GM23338 (cell line): Measurements from ENCODE around the gene RPUSD3. TPM values are rescaled to one million over a fixed set of nuclear protein-coding genes. Genes with fewer than 3 reads are reported as not detected.

ENCODE experiments used
- CTCF ChIP-seq, 2 experiments: fragments of 200-600 bp in 1 of 2; sonication (generic) in 1 of 2; conservative IDR thresholded peaks; 2 replicates each; pipeline versions ENCODE4 v1.5.1 to v1.6.1; 2016 to 2017; ENCODE audit warnings: antibody characterized with exemption in 2 of 2, low read depth in 2 of 2, mild to moderate bottlenecking in 2 of 2, moderate library complexity in 1 of 2
- ZNF331 ChIP-seq: fragments of 250-450 bp; sonication (Bioruptor Pico); IDR thresholded peaks from 2 replicates; pipeline ENCODE4 v1.5.0; 2020; ENCODE audit warnings: low read depth, mild to moderate bottlenecking, moderate library complexity
- polyA plus RNA-seq: library from polyadenylated mRNA; unstranded; fragments of >200 nt; fragmentation: Nextera tagmentation; extraction: Ambion mirVana; gene quantifications from 2 replicates; pipeline ENCODE4 v1.2.1, GENCODE V29; 2016
- total RNA-seq: library from RNA; depleted of rRNA; stranded (reverse); fragments of >200 nt; shearing (Covaris generic); gene quantifications from 2 replicates; pipeline ENCODE4 v1.2.3, GENCODE V29; 2014; rRNA removed
- TF ChIP-seq, protein P1 (sequence below): fragments of 250-450 bp; sonication (Bioruptor Pico); IDR thresholded peaks from 2 replicates; pipeline ENCODE4 v1.5.0; 2020; ENCODE audit warnings: mild to moderate bottlenecking, moderate library complexity
- TF ChIP-seq, protein P2 (sequence below): IDR thresholded peaks from 2 replicates; pipeline ENCODE4 v1.6.1; 2016; ENCODE audit warnings: antibody characterized with exemption

Gene RPUSD3
- total and polyA plus RNA-seq, 2 experiments from 2014 or later = 64.3 to 73.4 TPM

- TF ChIP-seq, protein P1, sequence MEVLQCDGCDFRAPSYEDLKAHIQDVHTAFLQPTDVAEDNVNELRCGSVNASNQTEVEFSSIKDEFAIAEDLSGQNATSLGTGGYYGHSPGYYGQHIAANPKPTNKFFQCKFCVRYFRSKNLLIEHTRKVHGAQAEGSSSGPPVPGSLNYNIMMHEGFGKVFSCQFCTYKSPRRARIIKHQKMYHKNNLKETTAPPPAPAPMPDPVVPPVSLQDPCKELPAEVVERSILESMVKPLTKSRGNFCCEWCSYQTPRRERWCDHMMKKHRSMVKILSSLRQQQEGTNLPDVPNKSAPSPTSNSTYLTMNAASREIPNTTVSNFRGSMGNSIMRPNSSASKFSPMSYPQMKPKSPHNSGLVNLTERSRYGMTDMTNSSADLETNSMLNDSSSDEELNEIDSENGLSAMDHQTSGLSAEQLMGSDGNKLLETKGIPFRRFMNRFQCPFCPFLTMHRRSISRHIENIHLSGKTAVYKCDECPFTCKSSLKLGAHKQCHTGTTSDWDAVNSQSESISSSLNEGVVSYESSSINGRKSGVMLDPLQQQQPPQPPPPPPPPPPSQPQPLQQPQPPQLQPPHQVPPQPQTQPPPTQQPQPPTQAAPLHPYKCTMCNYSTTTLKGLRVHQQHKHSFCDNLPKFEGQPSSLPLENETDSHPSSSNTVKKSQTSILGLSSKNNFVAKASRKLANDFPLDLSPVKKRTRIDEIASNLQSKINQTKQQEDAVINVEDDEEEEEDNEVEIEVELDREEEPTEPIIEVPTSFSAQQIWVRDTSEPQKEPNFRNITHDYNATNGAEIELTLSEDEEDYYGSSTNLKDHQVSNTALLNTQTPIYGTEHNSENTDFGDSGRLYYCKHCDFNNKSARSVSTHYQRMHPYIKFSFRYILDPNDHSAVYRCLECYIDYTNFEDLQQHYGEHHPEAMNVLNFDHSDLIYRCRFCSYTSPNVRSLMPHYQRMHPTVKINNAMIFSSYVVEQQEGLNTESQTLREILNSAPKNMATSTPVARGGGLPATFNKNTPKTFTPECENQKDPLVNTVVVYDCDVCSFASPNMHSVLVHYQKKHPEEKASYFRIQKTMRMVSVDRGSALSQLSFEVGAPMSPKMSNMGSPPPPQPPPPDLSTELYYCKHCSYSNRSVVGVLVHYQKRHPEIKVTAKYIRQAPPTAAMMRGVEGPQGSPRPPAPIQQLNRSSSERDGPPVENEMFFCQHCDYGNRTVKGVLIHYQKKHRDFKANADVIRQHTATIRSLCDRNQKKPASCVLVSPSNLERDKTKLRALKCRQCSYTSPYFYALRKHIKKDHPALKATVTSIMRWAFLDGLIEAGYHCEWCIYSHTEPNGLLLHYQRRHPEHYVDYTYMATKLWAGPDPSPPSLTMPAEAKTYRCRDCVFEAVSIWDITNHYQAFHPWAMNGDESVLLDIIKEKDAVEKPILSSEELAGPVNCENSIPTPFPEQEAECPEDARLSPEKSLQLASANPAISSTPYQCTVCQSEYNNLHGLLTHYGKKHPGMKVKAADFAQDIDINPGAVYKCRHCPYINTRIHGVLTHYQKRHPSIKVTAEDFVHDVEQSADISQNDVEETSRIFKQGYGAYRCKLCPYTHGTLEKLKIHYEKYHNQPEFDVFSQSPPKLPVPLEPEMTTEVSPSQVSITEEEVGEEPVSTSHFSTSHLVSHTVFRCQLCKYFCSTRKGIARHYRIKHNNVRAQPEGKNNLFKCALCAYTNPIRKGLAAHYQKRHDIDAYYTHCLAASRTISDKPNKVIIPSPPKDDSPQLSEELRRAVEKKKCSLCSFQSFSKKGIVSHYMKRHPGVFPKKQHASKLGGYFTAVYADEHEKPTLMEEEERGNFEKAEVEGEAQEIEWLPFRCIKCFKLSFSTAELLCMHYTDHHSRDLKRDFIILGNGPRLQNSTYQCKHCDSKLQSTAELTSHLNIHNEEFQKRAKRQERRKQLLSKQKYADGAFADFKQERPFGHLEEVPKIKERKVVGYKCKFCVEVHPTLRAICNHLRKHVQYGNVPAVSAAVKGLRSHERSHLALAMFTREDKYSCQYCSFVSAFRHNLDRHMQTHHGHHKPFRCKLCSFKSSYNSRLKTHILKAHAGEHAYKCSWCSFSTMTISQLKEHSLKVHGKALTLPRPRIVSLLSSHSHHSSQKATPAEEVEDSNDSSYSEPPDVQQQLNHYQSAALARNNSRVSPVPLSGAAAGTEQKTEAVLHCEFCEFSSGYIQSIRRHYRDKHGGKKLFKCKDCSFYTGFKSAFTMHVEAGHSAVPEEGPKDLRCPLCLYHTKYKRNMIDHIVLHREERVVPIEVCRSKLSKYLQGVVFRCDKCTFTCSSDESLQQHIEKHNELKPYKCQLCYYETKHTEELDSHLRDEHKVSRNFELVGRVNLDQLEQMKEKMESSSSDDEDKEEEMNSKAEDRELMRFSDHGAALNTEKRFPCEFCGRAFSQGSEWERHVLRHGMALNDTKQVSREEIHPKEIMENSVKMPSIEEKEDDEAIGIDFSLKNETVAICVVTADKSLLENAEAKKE (CRISPR knock-in tag) = no peak
- TF ChIP-seq, protein P2, sequence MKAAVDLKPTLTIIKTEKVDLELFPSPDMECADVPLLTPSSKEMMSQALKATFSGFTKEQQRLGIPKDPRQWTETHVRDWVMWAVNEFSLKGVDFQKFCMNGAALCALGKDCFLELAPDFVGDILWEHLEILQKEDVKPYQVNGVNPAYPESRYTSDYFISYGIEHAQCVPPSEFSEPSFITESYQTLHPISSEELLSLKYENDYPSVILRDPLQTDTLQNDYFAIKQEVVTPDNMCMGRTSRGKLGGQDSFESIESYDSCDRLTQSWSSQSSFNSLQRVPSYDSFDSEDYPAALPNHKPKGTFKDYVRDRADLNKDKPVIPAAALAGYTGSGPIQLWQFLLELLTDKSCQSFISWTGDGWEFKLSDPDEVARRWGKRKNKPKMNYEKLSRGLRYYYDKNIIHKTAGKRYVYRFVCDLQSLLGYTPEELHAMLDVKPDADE = no peak
- TF ChIP-seq ZNF331 (CRISPR knock-in tag) (no peak), CTCF (conservative IDR thresholded peaks at IDR 0.05; ENCODE audit: low read depth in 2 of 2) (no peak)
Measured at GRCh38 chr3:9791127-9791526, 52.7 kb downstream of the RPUSD3 start (continued).

Other genes with a start within 250 kb of the RPUSD3 start
- gene MTMR14, start 194.5 kb downstream of the RPUSD3 start, total RNA-seq = 48.9 and 54.3 TPM in 2 replicates
- 32.8 and 34.4 TPM in 2 replicates for gene MTMR14, start 194.5 kb downstream of the RPUSD3 start, polyA plus RNA-seq
- gene CPNE9, start 140.2 kb downstream of the RPUSD3 start, total RNA-seq = 7.8 and 8.8 TPM in 2 replicates
- gene CPNE9, start 140.2 kb downstream of the RPUSD3 start, polyA plus RNA-seq = 6.2 and 7.0 TPM in 2 replicates
- 23.7 and 24.7 TPM in 2 replicates for gene BRPF1, start 112.3 kb downstream of the RPUSD3 start, total RNA-seq
- 6.3 and 8.0 TPM in 2 replicates for gene BRPF1, start 112.3 kb downstream of the RPUSD3 start, polyA plus RNA-seq
- gene OGG1, start 94.1 kb downstream of the RPUSD3 start, total RNA-seq = 25.4 and 27.6 TPM in 2 replicates
- 17.4 and 20.6 TPM in 2 replicates for gene OGG1, start 94.1 kb downstream of the RPUSD3 start, polyA plus RNA-seq
- 3.1 and 4.4 TPM in 2 replicates for gene CAMK1, start 74.1 kb downstream of the RPUSD3 start, total RNA-seq
- gene CAMK1, start 74.1 kb downstream of the RPUSD3 start, polyA plus RNA-seq = 4.4 and 4.9 TPM in 2 replicates
- 54.4 and 61.7 TPM in 2 replicates for gene TADA3, start 51.5 kb downstream of the RPUSD3 start, total RNA-seq
- gene TADA3, start 51.5 kb downstream of the RPUSD3 start, polyA plus RNA-seq = 29.1 and 31.5 TPM in 2 replicates
- gene ARPC4, start 50.9 kb downstream of the RPUSD3 start, total RNA-seq = 171 and 176 TPM in 2 replicates
- gene ARPC4, start 50.9 kb downstream of the RPUSD3 start, polyA plus RNA-seq = 71.9 and 73.0 TPM in 2 replicates
- gene TTLL3, start 33.7 kb downstream of the RPUSD3 start, total RNA-seq = 4.5 and 5.3 TPM in 2 replicates
- gene TTLL3, start 33.7 kb downstream of the RPUSD3 start, polyA plus RNA-seq = 3.7 and 4.9 TPM in 2 replicates
- gene CIDEC, start 36.2 kb upstream of the RPUSD3 start, total RNA-seq = not detected in 2 replicates
- not detected in 2 replicates for gene CIDEC, start 36.2 kb upstream of the RPUSD3 start, polyA plus RNA-seq
- 22.5 and 23.7 TPM in 2 replicates for gene JAGN1, start 46.6 kb upstream of the RPUSD3 start, total RNA-seq
- 27.9 and 32.0 TPM in 2 replicates for gene JAGN1, start 46.6 kb upstream of the RPUSD3 start, polyA plus RNA-seq
- 3.4 and 4.3 TPM in 2 replicates for gene IL17RE, start 58.8 kb upstream of the RPUSD3 start, total RNA-seq
- gene IL17RE, start 58.8 kb upstream of the RPUSD3 start, polyA plus RNA-seq = 1.0 and 1.1 TPM in 2 replicates
- gene IL17RC, start 73.1 kb upstream of the RPUSD3 start, total RNA-seq = 12.6 and 15.0 TPM in 2 replicates
- gene IL17RC, start 73.1 kb upstream of the RPUSD3 start, polyA plus RNA-seq = 8.4 and 10.2 TPM in 2 replicates
- 8.4 and 11.5 TPM in 2 replicates for gene CRELD1, start 89.8 kb upstream of the RPUSD3 start, total RNA-seq
- 13.1 and 14.3 TPM in 2 replicates for gene CRELD1, start 89.8 kb upstream of the RPUSD3 start, polyA plus RNA-seq
- gene PRRT3, start 108.4 kb upstream of the RPUSD3 start, total RNA-seq = 5.1 and 6.9 TPM in 2 replicates
- 4.3 TPM in 2 replicates for gene PRRT3, start 108.4 kb upstream of the RPUSD3 start, polyA plus RNA-seq
- gene EMC3, start 142.8 kb upstream of the RPUSD3 start, total RNA-seq = 23.8 and 36.2 TPM in 2 replicates
- 42.8 and 46.5 TPM in 2 replicates for gene EMC3, start 142.8 kb upstream of the RPUSD3 start, polyA plus RNA-seq
- 71.6 and 94.4 TPM in 2 replicates for gene FANCD2, start 182.4 kb upstream of the RPUSD3 start, total RNA-seq
- gene FANCD2, start 182.4 kb upstream of the RPUSD3 start, polyA plus RNA-seq = 59.5 and 61.5 TPM in 2 replicates